Astrocyte of the spinal cord (primary cell): ENCODE results near the gene KIF26B.

Experiments used
- DNase-seq: peaks from one replicate; pipeline ENCODE4 v3.0.0; 2011; ENCODE audit warnings: low read depth, low spot score
- H3K4me3 ChIP-seq: 2 replicates; pipeline ENCODE4 v1.5.1; 2011; ENCODE audit warnings: low read depth, mild to moderate bottlenecking, low read length, moderate library complexity
- in situ Hi-C: cut with HindIII; loops from 2 replicates; pipeline ENCODE4 v1.10.0; 2017; ENCODE audit warnings: low sequenced_read_pairs
- TF ChIP-seq, protein P1 (sequence below): IDR thresholded peaks from 2 replicates; pipeline ENCODE4 v1.5.1; 2012; ENCODE audit warnings: low read depth, mild to moderate bottlenecking, low read length, inconsistent platforms

Gene KIF26B

GRCh38 chr1:245225322-245226202 lies 70.8 kb downstream of the KIF26B start:
- DNase-seq: peak; percentile 64
- TF ChIP-seq, protein P1, sequence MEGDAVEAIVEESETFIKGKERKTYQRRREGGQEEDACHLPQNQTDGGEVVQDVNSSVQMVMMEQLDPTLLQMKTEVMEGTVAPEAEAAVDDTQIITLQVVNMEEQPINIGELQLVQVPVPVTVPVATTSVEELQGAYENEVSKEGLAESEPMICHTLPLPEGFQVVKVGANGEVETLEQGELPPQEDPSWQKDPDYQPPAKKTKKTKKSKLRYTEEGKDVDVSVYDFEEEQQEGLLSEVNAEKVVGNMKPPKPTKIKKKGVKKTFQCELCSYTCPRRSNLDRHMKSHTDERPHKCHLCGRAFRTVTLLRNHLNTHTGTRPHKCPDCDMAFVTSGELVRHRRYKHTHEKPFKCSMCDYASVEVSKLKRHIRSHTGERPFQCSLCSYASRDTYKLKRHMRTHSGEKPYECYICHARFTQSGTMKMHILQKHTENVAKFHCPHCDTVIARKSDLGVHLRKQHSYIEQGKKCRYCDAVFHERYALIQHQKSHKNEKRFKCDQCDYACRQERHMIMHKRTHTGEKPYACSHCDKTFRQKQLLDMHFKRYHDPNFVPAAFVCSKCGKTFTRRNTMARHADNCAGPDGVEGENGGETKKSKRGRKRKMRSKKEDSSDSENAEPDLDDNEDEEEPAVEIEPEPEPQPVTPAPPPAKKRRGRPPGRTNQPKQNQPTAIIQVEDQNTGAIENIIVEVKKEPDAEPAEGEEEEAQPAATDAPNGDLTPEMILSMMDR: no peak
- in situ Hi-C loops: no loop called here
- no peak overlapping the region for H3K4me3 ChIP-seq

- H3K4me3 ChIP-seq: no peak overlapping the region
- TF ChIP-seq, protein P1: no peak
- DNase-seq: no peak
- in situ Hi-C loops: no loop called here
Observed at GRCh38 chr1:245226203-245226499, 71.4 kb downstream of the KIF26B start.

- no peak overlapping the region for H3K4me3 ChIP-seq
- in situ Hi-C loops: no loop called here
- TF ChIP-seq, protein P1: no peak
- no peak for DNase-seq
Observed at GRCh38 chr1:245229051-245229450, 74.3 kb downstream of the KIF26B start.

GRCh38 chr1:245232931-245233330 lies 78.1 kb downstream of the KIF26B start:
- no peak overlapping the region for H3K4me3 ChIP-seq
- DNase-seq: no peak
- TF ChIP-seq, protein P1: no peak
- in situ Hi-C loops: no loop called here

DNA sequence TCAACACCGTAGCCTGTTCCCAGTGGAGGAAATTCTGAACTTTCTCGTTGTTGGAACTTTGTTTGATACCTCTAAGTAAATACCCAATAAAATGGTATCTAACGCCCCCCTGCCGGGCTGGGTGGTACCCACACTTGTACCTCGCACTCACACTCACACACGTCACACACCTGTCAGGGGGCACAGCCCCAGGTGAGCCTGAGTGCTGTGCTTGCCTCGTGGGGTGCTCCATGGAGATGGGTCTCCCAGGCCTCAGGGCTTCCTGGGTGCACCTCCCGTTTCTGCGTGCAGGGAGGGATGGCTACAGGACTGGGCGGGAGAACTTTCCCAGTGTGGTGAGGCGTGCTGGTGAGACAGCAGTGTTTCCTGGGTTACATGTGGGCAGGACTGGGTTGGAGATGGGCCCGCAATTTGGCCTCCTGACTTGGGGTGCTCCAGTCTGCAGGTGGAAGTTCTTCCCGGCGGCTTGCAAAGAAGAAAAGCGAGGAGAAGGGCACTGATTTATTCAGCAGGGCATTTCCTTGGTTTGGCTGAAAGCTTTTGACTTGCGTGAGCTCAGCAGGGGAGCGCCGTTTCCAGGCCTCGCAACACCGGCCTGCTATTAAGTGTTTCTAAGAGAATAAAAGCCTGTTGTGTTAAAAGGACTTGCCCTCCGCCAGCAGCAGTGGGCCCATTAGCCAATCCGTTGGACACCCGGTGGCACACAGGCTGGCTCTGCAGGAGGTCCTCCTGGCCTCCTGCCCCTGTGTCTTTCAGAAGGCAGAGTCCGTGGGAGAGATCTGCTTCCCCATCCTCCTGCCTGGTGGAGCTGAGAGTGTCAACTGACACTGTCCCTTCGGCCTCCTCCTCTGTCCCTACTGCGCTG lies 79.7 kb downstream of the KIF26B start:
- TF ChIP-seq, protein P1: no peak
- in situ Hi-C loops: no loop called here
- no peak overlapping the region for H3K4me3 ChIP-seq
- peak; percentile 49 for DNase-seq

GRCh38 chr1:245235156-245235555 lies 80.4 kb downstream of the KIF26B start:
- TF ChIP-seq, protein P1: no peak
- H3K4me3 ChIP-seq: no peak overlapping the region
- DNase-seq: peak; percentile 13
- in situ Hi-C loops: no loop called here
